Natural killer cell (primary cell): ENCODE results near the gene TADA3. TPM values are rescaled to one million over a fixed set of nuclear protein-coding genes. Genes with fewer than 3 reads are reported as not detected.

Source experiments
- ATAC-seq, 3 donors: fragments of 150-1000 bp in 2 of 3; fragments of 200-7000 bp in 1 of 3; cut with Tn5 transposase; 1 replicate in 1 of 3; 2 replicates in 2 of 3; pipeline ENCODE4 v1.10.0; 2021; ENCODE audit warnings: mild to moderate bottlenecking in 2 of 3, moderate library complexity in 2 of 3
- DNase-seq, 2 donors: peaks; one replicate each; pipeline versions ENCODE4 v3.0.0 to v3.0.0-alpha.2; 2013 to 2021; ENCODE audit warnings: mixed read lengths in 1 of 2
- H3K27ac ChIP-seq: one replicate; pipeline ENCODE4 v1.5.1; 2013; ENCODE audit warnings: mild to moderate bottlenecking, low read length
- H3K27me3 ChIP-seq: one replicate; pipeline ENCODE4 v1.6.1; 2013; ENCODE audit warnings: low read length; ENCODE audit not compliant: control insufficient read depth, insufficient read depth
- H3K36me3 ChIP-seq: one replicate; pipeline ENCODE4 v1.6.1; 2013; ENCODE audit warnings: low read length; ENCODE audit not compliant: control insufficient read depth, insufficient read depth
- H3K4me1 ChIP-seq: one replicate; pipeline ENCODE4 v1.6.1; 2013; ENCODE audit warnings: low read length; ENCODE audit not compliant: control insufficient read depth, insufficient read depth
- H3K4me3 ChIP-seq: one replicate; pipeline ENCODE4 v1.5.1; 2013; ENCODE audit warnings: low read length
- H3K9me3 ChIP-seq: one replicate; pipeline ENCODE4 v1.6.1; 2013; ENCODE audit warnings: low read length; ENCODE audit not compliant: control insufficient read depth, insufficient read depth
- H3K27ac Mint-ChIP-seq, 2 donors: one replicate each; pipeline ENCODE4 v1.8.0; 2022; ENCODE audit warnings: mild to moderate bottlenecking in 2 of 2, mixed read lengths in 2 of 2, moderate library complexity in 1 of 2
- H3K27me3 Mint-ChIP-seq, 2 donors: one replicate each; pipeline ENCODE4 v1.8.0; 2022; ENCODE audit warnings: low read depth in 2 of 2, mixed read lengths in 2 of 2
- H3K36me3 Mint-ChIP-seq: one replicate; pipeline ENCODE4 v1.8.0; 2022; ENCODE audit warnings: mixed read lengths
- H3K4me1 Mint-ChIP-seq, 2 donors: one replicate each; pipeline ENCODE4 v1.8.0; 2022; ENCODE audit warnings: mixed read lengths in 2 of 2
- H3K4me3 Mint-ChIP-seq: one replicate; pipeline ENCODE4 v1.8.0; 2022; ENCODE audit warnings: mild to moderate bottlenecking, moderate library complexity, mixed read lengths
- H3K9me3 Mint-ChIP-seq, 2 donors: one replicate each; pipeline ENCODE4 v1.8.0; 2022; ENCODE audit warnings: mixed read lengths in 2 of 2
- CTCF ChIP-seq: fragments of 200-600 bp; IDR thresholded peaks from one replicate; pipeline ENCODE4 v1.8.0; 2022; ENCODE audit warnings: antibody characterized with exemption
- WGBS: methylation state at CpG from one replicate; pipeline ENCODE4 v1.1.7; 2013; ENCODE audit warnings: missing lambda C conversion rate; ENCODE audit not compliant: insufficient coverage; 5-methylcytosine and 5-hydroxymethylcytosine counted together
- intact Hi-C: fragments of 100-400 bp; cut with micrococcal nuclease; formaldehyde crosslinking; loops from one replicate; pipeline ENCODE4 v1.14.2; 2022
- total RNA-seq, 4 donors: library from RNA; stranded (reverse); fragments of 120-200 nt in 1 of 4; gene quantifications; one replicate each; pipeline versions ENCODE4 v1.2.3 to v1.2.4, GENCODE V29; 2013 to 2022

Gene TADA3
- total RNA-seq, 3 donors from 2014 or later (not counting 1 experiment from before 2014, with no cell fraction given) = 59.2 to 73.7 (median 69.2) TPM

- Histone ChIP-seq H3K36me3 (peaks cover 54% of the 10 kb centered on the region), H3K4me3 (no peak overlapping the region), H3K9me3 (no peaks in the 10 kb centered on the region), H3K4me1 (peaks cover 4% of the 10 kb centered on the region), H3K27ac (no peak overlapping the region), H3K27me3 (no peaks in the 10 kb centered on the region)
- intact Hi-C loops = no loop called here
- peak overlapping the region; percentile 23 to 54 for H3K27ac Mint-ChIP-seq
- DNase-seq = no peak
- H3K4me1 Mint-ChIP-seq = peaks cover 13 to 17% of the 10 kb centered on the region in 2 donors
- no peak for TF ChIP-seq CTCF
- no peaks in the 10 kb centered on the region for H3K27me3 Mint-ChIP-seq
- 87% methylated on average over 11 of the region's 12 CpGs for WGBS
- no peak overlapping the region for H3K4me3 Mint-ChIP-seq
- ATAC-seq = no peak
- no peaks in the 10 kb centered on the region for H3K36me3 Mint-ChIP-seq
- no peaks in the 10 kb centered on the region for H3K9me3 Mint-ChIP-seq
These were observed 45.7 kb upstream of the TADA3 start for GRCh38 chr3:9837701-9838582.

- H3K4me1 Mint-ChIP-seq = peaks cover 7 to 13% of the 10 kb centered on the region in 2 donors
- no peak for TF ChIP-seq CTCF
- H3K9me3 ChIP-seq = no peaks in the 10 kb centered on the region
- DNase-seq (no peak), ATAC-seq (no peak)
- peaks cover 46% of the 10 kb centered on the region for H3K36me3 ChIP-seq
- H3K4me3 ChIP-seq = no peak overlapping the region
- H3K4me1 ChIP-seq = no peaks in the 10 kb centered on the region
- no peaks in the 10 kb centered on the region for H3K27me3 ChIP-seq
- H3K36me3 Mint-ChIP-seq = no peaks in the 10 kb centered on the region
- H3K27me3 Mint-ChIP-seq = no peaks in the 10 kb centered on the region
- no peak overlapping the region for H3K27ac ChIP-seq
- peak overlapping the region in 1 of 2 donors; percentile 47 for H3K27ac Mint-ChIP-seq
- H3K9me3 Mint-ChIP-seq = no peaks in the 10 kb centered on the region
- intact Hi-C loops = no loop called here
- no peak overlapping the region for H3K4me3 Mint-ChIP-seq
- 94% methylated on average over 18 of the region's 18 CpGs for WGBS
These were observed 42.5 kb upstream of the TADA3 start for GRCh38 chr3:9834520-9835380.

GRCh38 chr3:9833078-9833477, 40.8 kb upstream of the TADA3 start:
- DNase-seq (no peak), ATAC-seq (no peak)
- Mint-ChIP-seq H3K4me3 (no peak overlapping the region), H3K27me3 (no peaks in the 10 kb centered on the region), H3K9me3 (no peaks in the 10 kb centered on the region), H3K36me3 (no peaks in the 10 kb centered on the region), H3K4me1 (peaks cover 7 to 13% of the 10 kb centered on the region in 2 donors), H3K27ac (no peak overlapping the region)
- Histone ChIP-seq H3K4me1 (no peaks in the 10 kb centered on the region), H3K27ac (no peak overlapping the region), H3K4me3 (no peak overlapping the region), H3K27me3 (no peaks in the 10 kb centered on the region), H3K36me3 (peaks cover 44% of the 10 kb centered on the region), H3K9me3 (no peaks in the 10 kb centered on the region)
- 95% methylated on average over 9 of the region's 9 CpGs for WGBS
- TF ChIP-seq CTCF = no peak
- intact Hi-C loops = no loop called here
